ENCODE data around the gene SORCS3.

DNA sequence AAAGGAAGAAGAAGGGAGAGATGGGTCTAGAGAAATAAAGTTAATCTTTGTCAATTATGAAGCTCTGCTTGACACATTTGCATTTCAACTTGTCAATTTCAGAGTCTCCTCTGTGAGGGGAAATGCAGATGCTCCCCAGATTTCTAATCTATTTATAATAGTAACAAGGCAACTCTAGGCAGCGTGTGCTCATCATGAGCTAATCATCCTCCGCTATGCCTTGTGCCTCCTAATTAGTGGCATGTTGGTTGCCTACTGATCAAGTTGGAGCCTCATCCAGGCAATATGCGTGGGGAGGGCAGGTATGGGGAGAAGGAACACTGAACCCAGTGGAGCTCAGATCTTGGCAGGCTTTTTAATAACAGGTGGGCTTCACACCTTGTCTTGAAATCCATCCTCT lies 628.6 kb downstream of the SORCS3 start:
- TF ChIP-seq JUND (IDR thresholded peaks at IDR 0.05), result no peak
- no peak for TF ChIP-seq ATF3 (IDR thresholded peaks at IDR 0.05)
